Stomach smooth muscle (tissue), 2 donors: ENCODE data around the gene ING4.
A peak's percentile ranks its signal among the peaks of the same experiment; 100 is the strongest.

Experiments used
- H3K27ac ChIP-seq: one replicate; pipeline ENCODE4 v1.7.0; 2013; ENCODE audit warnings: mild to moderate bottlenecking, low read length, inconsistent platforms
- H3K27me3 ChIP-seq, 2 donors: one replicate each; pipeline ENCODE4 v1.7.0; 2013; ENCODE audit warnings: low read length in 2 of 2; ENCODE audit not compliant: insufficient read depth in 2 of 2, control insufficient read depth in 1 of 2
- H3K36me3 ChIP-seq, 2 donors: one replicate each; pipeline ENCODE4 v1.7.0; 2013; ENCODE audit warnings: low read length in 2 of 2; ENCODE audit not compliant: control insufficient read depth in 2 of 2, insufficient read depth in 2 of 2
- H3K4me1 ChIP-seq: one replicate; pipeline ENCODE4 v1.7.0; 2013; ENCODE audit warnings: low read length; ENCODE audit not compliant: control insufficient read depth, insufficient read depth
- H3K4me3 ChIP-seq, 2 donors: one replicate each; pipeline ENCODE4 v1.7.0; 2013; ENCODE audit warnings: low read length in 2 of 2
- H3K9ac ChIP-seq, 2 donors: one replicate each; pipeline ENCODE4 v1.7.0; 2013; ENCODE audit warnings: low read length in 2 of 2, mild to moderate bottlenecking in 1 of 2
- H3K9me3 ChIP-seq, 2 donors: one replicate each; pipeline ENCODE4 v1.7.0; 2013; ENCODE audit warnings: low read length in 2 of 2; ENCODE audit not compliant: control insufficient read depth in 2 of 2
- donor health status: healthy.
- donor health status: Pancreatic carcinoma.

Gene ING4

GRCh38 chr12:6650832-6651231, 12.1 kb downstream of the ING4 start:
- Histone ChIP-seq H3K36me3 (peaks cover 37 to 39% of the 10 kb centered on the region in 2 donors), H3K27ac (no peak overlapping the region), H3K9ac (no peak overlapping the region), H3K9me3 (no peaks in the 10 kb centered on the region), H3K4me1 (peaks cover 7% of the 10 kb centered on the region), H3K27me3 (no peaks in the 10 kb centered on the region), H3K4me3 (no peak overlapping the region)

DNA sequence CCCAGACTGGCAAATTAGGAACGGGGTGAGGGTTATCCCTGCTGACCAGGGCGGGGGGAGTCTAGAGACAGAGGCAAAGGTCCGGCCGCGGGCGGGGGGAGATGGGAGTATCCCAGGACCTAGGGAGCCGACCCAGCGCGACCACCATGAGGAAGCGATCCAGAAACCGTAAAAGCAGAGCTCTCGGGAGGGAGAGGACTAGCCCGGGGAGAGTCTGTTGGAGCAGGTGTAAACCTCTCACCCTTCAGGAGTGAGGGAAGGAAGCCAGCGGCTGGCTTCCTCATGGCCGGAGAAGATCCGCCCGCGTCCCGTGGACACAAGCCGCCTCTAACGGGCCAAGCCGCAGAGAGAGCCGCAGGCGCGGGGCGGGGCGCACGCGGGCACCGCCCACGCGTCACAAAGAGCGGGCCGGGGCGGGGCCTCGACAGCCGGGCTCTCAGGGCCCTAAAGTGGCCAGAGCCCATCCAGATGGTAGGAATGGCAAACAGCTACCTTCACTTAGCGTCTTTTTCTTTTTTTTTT, 15.8 kb downstream of the ING4 start, which contains the start of gene ACRBP:
ACRBP (minus strand) TSS at position 350 of the 522 bp plus-strand sequence; CDS start at position 284, 66 bp downstream.
- Histone ChIP-seq H3K9me3 (no peaks in the 10 kb centered on the region), H3K9ac (peak within 1 kb of the TSS; percentile 72 to 79), H3K4me3 (peak within 1 kb of the TSS; percentile 73 to 77), H3K36me3 (peaks cover 17% of the 10 kb centered on the region in 2 donors), H3K27me3 (no peaks in the 10 kb centered on the region), H3K4me1 (peaks cover 7% of the 10 kb centered on the region), H3K27ac (no peak within 1 kb of the TSS)

GRCh38 chr12:6646276-6647082, 16.4 kb downstream of the ING4 start:
- H3K9me3 ChIP-seq, result no peaks in the 10 kb centered on the region
- peak overlapping the region; percentile 72 to 79 for H3K9ac ChIP-seq
- H3K4me1 ChIP-seq, result peaks cover 7% of the 10 kb centered on the region
- H3K27me3 ChIP-seq, result no peaks in the 10 kb centered on the region
- peaks cover 13% of the 10 kb centered on the region in 2 donors for H3K36me3 ChIP-seq
- H3K4me3 ChIP-seq, result peak overlapping the region; percentile 73 to 77
- no peak overlapping the region for H3K27ac ChIP-seq

DNA sequence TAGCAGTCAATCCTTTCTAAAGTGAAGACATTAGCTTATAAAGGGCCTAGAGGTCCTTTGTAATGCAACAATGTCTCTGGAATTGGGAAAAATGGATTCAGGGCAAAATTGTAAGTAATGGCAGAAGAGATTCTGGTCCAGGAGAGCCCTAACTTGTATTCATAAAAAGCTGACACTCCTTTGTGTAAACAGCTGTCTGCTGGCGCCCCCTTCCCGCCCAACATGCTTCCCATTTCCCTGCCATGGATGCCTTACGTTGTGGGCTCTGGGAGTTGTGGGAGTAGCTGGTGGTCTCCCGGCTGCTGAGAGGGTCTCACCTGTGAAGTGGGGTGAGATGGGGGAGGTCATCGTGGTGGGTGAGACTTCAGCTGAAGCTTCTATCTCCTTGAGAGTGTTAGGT, 18.0 kb downstream of the ING4 start:
- Histone ChIP-seq H3K4me1 (peaks cover 7% of the 10 kb centered on the region), H3K9me3 (no peaks in the 10 kb centered on the region), H3K4me3 (no peak overlapping the region), H3K36me3 (no peaks in the 10 kb centered on the region), H3K9ac (no peak overlapping the region), H3K27ac (no peak overlapping the region), H3K27me3 (no peaks in the 10 kb centered on the region)

DNA sequence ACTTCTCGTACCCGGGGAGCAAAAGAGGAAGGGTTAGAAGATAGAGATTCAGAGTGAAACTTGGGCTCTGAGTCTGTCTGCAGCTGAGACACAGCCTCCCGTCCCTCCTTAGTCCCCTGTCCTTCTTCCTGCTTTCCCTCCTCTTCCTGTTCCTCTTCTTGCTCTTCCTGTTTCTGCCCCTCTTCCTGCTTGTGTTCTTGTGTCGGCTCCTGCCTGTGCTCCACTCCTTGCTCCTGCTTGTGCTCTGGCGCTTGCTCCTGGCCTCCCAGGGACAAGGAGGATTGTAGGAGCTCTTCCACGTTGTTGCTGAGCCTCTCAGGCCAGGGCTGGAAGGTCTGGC, 18.7 kb downstream of the ING4 start:
- no peak overlapping the region for H3K9ac ChIP-seq
- peaks cover 7% of the 10 kb centered on the region for H3K4me1 ChIP-seq
- H3K27me3 ChIP-seq, result no peaks in the 10 kb centered on the region
- H3K27ac ChIP-seq, result no peak overlapping the region
- H3K4me3 ChIP-seq, result no peak overlapping the region
- no peaks in the 10 kb centered on the region for H3K36me3 ChIP-seq
- no peaks in the 10 kb centered on the region for H3K9me3 ChIP-seq

DNA sequence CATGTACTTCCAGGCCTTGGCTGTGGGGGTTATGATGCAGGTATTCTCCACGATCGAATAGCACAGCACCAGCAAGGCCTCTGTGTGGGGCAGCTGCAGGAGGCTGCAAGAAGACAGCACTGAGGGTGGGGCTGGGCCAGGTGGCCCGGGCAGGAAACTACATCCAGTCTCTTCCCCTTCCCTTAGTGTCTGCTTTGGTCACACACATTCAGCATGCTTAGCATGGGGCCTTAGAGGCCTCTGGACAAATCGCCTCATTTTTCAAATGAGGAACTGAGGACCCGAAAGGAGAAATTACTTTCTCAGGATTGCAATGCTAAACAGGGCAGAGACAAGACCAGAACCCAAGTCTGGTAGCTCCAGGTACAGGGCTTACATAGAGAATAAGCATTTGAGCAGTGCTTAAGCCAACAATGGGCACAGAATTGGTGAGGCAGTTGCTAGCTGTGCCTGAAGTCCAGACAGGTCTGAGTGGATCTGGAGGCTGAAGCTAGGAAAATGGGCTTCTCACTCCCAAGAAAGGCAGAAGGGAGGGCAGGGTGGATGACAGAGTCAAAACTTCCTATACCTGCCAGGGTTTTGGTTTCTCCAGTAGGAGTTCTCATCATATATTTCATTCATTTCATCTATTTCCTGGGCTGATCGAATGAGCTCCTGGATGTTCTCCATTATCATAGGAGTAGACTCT, 19.2 kb downstream of the ING4 start:
- Histone ChIP-seq H3K9me3 (no peaks in the 10 kb centered on the region), H3K36me3 (no peaks in the 10 kb centered on the region), H3K4me3 (no peak overlapping the region), H3K4me1 (peaks cover 7% of the 10 kb centered on the region), H3K9ac (no peak overlapping the region), H3K27me3 (no peaks in the 10 kb centered on the region), H3K27ac (no peak overlapping the region)

DNA sequence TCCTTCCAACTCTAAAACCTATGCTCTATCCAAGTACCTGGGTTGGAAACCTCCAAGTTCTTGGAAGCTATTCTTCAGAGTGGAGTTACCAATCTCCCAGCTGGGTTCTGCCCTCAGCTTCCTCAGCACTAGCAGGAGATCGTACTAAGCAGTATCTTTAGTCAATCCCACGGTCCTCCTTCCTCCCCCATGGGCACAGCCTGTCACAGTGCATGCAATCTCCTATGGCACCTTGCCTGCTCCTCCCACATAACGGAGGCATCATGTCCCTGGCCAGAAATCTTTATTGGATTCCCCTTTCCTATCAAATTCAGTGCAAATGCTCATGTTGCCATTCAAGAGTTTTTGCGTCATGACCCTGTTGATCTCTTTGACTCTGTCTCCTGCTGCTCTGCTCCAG, 21.8 kb downstream of the ING4 start:
- H3K4me1 ChIP-seq, result no peaks in the 10 kb centered on the region
- H3K27ac ChIP-seq, result no peak overlapping the region
- no peaks in the 10 kb centered on the region for H3K9me3 ChIP-seq
- no peaks in the 10 kb centered on the region for H3K27me3 ChIP-seq
- H3K4me3 ChIP-seq, result no peak overlapping the region
- H3K36me3 ChIP-seq, result no peaks in the 10 kb centered on the region
- H3K9ac ChIP-seq, result no peak overlapping the region

DNA sequence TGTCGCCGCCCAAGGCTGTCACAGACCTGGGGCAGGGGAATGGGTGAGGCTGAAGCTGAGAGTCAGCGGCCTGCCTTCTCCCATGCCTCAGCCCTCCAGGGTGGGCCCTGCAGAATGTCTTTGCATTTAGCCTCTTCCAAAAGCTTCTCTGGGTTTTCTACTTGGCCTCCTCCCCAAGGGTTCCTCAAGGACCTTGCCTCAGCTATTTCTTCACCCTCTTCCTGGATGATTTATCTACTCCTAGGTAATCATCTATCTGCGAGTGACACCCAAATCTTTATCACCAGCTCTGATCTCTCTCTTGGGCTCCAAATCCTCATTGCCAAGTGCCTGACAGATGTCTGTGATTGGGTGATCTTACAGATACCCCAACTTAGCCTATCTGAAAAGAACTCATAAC, 22.4 kb downstream of the ING4 start:
- no peaks in the 10 kb centered on the region for H3K36me3 ChIP-seq
- no peaks in the 10 kb centered on the region for H3K9me3 ChIP-seq
- H3K4me3 ChIP-seq, result no peak overlapping the region
- H3K27ac ChIP-seq, result no peak overlapping the region
- H3K4me1 ChIP-seq, result no peaks in the 10 kb centered on the region
- no peak overlapping the region for H3K9ac ChIP-seq
- H3K27me3 ChIP-seq, result no peaks in the 10 kb centered on the region

DNA sequence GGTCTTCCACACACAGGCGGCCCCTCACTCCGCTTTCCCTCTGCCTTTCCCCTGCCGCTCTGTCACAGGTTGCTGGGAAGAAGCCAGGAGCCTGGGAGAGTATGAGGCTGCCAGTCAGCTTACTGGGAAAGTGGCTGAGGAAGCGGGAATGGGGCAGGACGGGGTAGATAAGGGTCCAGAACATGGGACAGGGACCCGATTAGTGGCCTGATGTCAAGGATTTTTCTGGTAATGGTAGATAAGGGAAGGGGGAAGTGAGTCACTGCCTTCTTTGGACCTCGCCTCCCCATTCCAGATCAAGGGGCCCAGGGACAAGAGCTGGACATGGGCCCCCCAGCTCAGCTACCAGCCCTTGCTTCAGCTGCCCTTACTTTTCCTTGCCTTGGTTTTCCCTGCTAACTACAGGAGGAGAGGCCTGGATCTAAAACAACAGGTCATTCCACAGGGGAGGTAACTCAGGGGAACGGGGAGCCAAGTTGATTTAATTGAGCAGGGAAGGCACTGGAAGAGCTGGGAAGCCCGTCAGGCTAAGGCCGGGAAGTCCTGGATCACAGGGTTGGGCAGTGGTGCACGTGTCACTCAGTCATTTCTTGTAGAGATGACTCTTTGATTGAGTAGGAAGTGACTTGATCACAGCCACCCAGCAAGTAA, 23.6 kb downstream of the ING4 start:
- no peaks in the 10 kb centered on the region for H3K36me3 ChIP-seq
- no peak overlapping the region for H3K27ac ChIP-seq
- no peak overlapping the region for H3K4me3 ChIP-seq
- H3K9me3 ChIP-seq, result no peaks in the 10 kb centered on the region
- H3K4me1 ChIP-seq, result no peaks in the 10 kb centered on the region
- H3K27me3 ChIP-seq, result no peaks in the 10 kb centered on the region
- no peak overlapping the region for H3K9ac ChIP-seq

DNA sequence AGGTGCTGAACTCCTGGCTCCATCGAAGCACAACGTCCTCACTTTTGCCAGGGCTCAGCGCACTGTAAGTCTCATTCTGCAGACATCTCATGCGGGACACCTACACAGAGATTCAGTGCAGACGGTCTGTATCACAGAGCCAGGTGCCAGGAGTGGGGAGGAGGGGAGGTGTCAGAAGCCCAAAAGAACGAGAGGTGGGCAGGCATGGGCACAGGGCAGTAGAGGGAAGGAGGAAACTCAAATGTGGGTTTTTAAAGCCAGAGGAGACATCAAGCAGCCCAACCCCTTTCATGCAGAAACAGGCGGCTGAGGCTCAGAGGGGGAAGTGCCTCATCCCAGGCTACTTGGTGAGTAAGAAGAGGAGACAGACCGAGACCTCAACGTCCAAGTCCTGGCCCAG, 24.6 kb downstream of the ING4 start:
- Histone ChIP-seq H3K9me3 (no peaks in the 10 kb centered on the region), H3K27me3 (no peaks in the 10 kb centered on the region), H3K4me1 (no peaks in the 10 kb centered on the region), H3K27ac (no peak overlapping the region), H3K36me3 (no peaks in the 10 kb centered on the region), H3K4me3 (no peak overlapping the region), H3K9ac (no peak overlapping the region)
